GM12878 (cell line): ENCODE data around the gene TUBD1. TPM values are rescaled to one million over a fixed set of nuclear protein-coding genes. Genes with fewer than 3 reads are reported as not detected.

Experiments used
- ATAC-seq: fragments of 200-7000 bp; cut with Tn5 transposase; 3 replicates; pipeline ENCODE4 v1.9.1; 2020; ENCODE audit warnings: mild to moderate bottlenecking, moderate library complexity
- BruUV-seq: library from RNA; stranded (reverse); fragments of 400-500 nt; replicated peaks from 2 replicates; lab custom pipeline; 2021; lab: Mats Ljungman, UMichigan
- CTCF ChIA-PET: fragments of 300-600 bp; sonication (Branson Sonifier 250); formaldehyde crosslinking; extraction: SDS; loops from one replicate; lab custom pipeline; 2021; ENCODE audit warnings: inconsistent platforms; lab: Yijun Ruan, JAX
- POLR2A ChIA-PET: fragments of 350-600 bp; formaldehyde crosslinking; extraction: SDS; loops from one replicate; lab custom pipeline; 2021; ENCODE audit warnings: inconsistent platforms; lab: Charles Lee
- RAD21 ChIA-PET: fragments of 300-600 bp; sonication (Branson Sonifier 250); formaldehyde crosslinking; loops from one replicate; lab custom pipeline; 2023; ENCODE audit warnings: antibody characterized with exemption; ENCODE audit not compliant: unreplicated experiment; lab: Charles Lee
- SMC1A ChIA-PET: fragments of 300-600 bp; sonication (Branson Sonifier 250); formaldehyde crosslinking; loops from one replicate; lab custom pipeline; 2023; ENCODE audit not compliant: unreplicated experiment, uncharacterized antibody; lab: Charles Lee
- DNase-seq: peaks from one replicate; pipeline ENCODE4 v3.0.0-alpha.2; 2011; ENCODE audit warnings: low read depth, low spot score
- FAIRE-seq: peaks from 3 replicates; lab custom pipeline; 2011; peaks lifted over from hg19 to GRCh38; lab: Jason Lieb, UNC
- H2AFZ ChIP-seq: 2 replicates; pipeline ENCODE4 v1.6.0; 2011; ENCODE audit warnings: low read depth, low read length, control low read depth; ENCODE audit not compliant: control insufficient read depth
- H3K27ac ChIP-seq: 2 replicates; pipeline ENCODE4 v1.5.1; 2011; ENCODE audit warnings: control low read depth; ENCODE audit not compliant: control insufficient read depth, insufficient read depth
- H3K27me3 ChIP-seq, 2 experiments: replicated peaks in 1 of 2; 2 replicates each; pipeline versions ENCODE4 v1.6.0 to v1.6.1; 2011; ENCODE audit warnings: low read length in 1 of 2; ENCODE audit not compliant: control insufficient read depth in 2 of 2, insufficient read depth in 2 of 2
- H3K36me3 ChIP-seq, 2 experiments: 2 replicates each; pipeline ENCODE4 v1.5.1; 2011; ENCODE audit warnings: low read length in 1 of 2; ENCODE audit not compliant: control insufficient read depth in 2 of 2, insufficient read depth in 2 of 2
- H3K4me1 ChIP-seq: 2 replicates; pipeline ENCODE4 v1.6.1; 2011; ENCODE audit warnings: mild to moderate bottlenecking, low read length, moderate library complexity, mixed read lengths; ENCODE audit not compliant: control insufficient read depth, insufficient read depth
- H3K4me2 ChIP-seq: 2 replicates; pipeline ENCODE4 v1.6.0; 2011; ENCODE audit warnings: control low read depth; ENCODE audit not compliant: control insufficient read depth, insufficient read depth
- H3K4me3 ChIP-seq: fragments of 200-600 bp; sonication (generic); 2 replicates; pipeline ENCODE4 v1.5.1; 2016
- H3K79me2 ChIP-seq: 2 replicates; pipeline ENCODE4 v1.6.0; 2011; ENCODE audit warnings: low read length; ENCODE audit not compliant: control insufficient read depth, insufficient read depth
- H3K9ac ChIP-seq: 2 replicates; pipeline ENCODE4 v1.8.0; 2011; ENCODE audit warnings: low read length, control low read depth, mixed read lengths; ENCODE audit not compliant: control insufficient read depth, insufficient read depth
- H3K9me3 ChIP-seq: replicated peaks from 3 replicates; pipeline ENCODE4 v1.5.1; 2011; ENCODE audit warnings: mild to moderate bottlenecking, low read length; ENCODE audit not compliant: control insufficient read depth, insufficient read depth
- H4K20me1 ChIP-seq: 2 replicates; pipeline ENCODE4 v1.6.0; 2011; ENCODE audit not compliant: control insufficient read depth, insufficient read depth
- BHLHE40 ChIP-seq, 2 experiments: fragments of 450-650 bp in 1 of 2; IDR thresholded peaks; 2 replicates each; pipeline ENCODE4 v1.6.1; 2011 to 2017; ENCODE audit warnings: low read depth in 2 of 2, borderline replicate concordance in 1 of 2, improper control_type of control experiment in 1 of 2, low read length in 1 of 2, mild to moderate bottlenecking in 1 of 2
- CREB1 ChIP-seq: IDR thresholded peaks from 2 replicates; pipeline ENCODE4 v1.6.1; 2012; ENCODE audit warnings: low read depth, mild to moderate bottlenecking, inconsistent platforms
- EED ChIP-seq: sonication (generic); IDR thresholded peaks from 2 replicates; pipeline ENCODE4 v1.6.1; 2016; ENCODE audit warnings: antibody characterized with exemption, low read depth
- IKZF1 ChIP-seq: fragments of 450-650 bp; conservative IDR thresholded peaks from 2 replicates; pipeline ENCODE4 v1.6.1; 2017; ENCODE audit warnings: antibody characterized with exemption, mild to moderate bottlenecking
- NR2F1 ChIP-seq: fragments of 450-650 bp; conservative IDR thresholded peaks from 2 replicates; pipeline ENCODE4 v1.6.1; 2017; ENCODE audit warnings: mild to moderate bottlenecking
- POLR2AphosphoS5 ChIP-seq: IDR thresholded peaks from 2 replicates; pipeline ENCODE4 v1.6.1; 2011; ENCODE audit warnings: mild to moderate bottlenecking, low read length, inconsistent platforms
- SKIL ChIP-seq: fragments of 450-650 bp; IDR thresholded peaks from 2 replicates; pipeline ENCODE4 v1.6.1; 2017; ENCODE audit warnings: mild to moderate bottlenecking, low read depth, inconsistent platforms; ENCODE audit not compliant: poor library complexity, severe bottlenecking
- SP1 ChIP-seq: IDR thresholded peaks from one replicate; pipeline ENCODE4 v1.6.1; 2011; ENCODE audit warnings: low read depth, low read length
- TAF1 ChIP-seq: IDR thresholded peaks from 2 replicates; pipeline ENCODE4 v1.6.1; 2011; ENCODE audit warnings: mild to moderate bottlenecking, low read depth, low read length, borderline replicate concordance
- TCF7 ChIP-seq: IDR thresholded peaks from 2 replicates; pipeline ENCODE4 v1.6.1; 2014; ENCODE audit warnings: antibody characterized with exemption, borderline replicate concordance
- ZBTB4 ChIP-seq: fragments of 450-650 bp; formaldehyde crosslinking; IDR thresholded peaks from 2 replicates; pipeline ENCODE4 v1.4.0; 2022; ENCODE audit warnings: mild to moderate bottlenecking, moderate library complexity
- WGBS: methylation state at CpG from one replicate; pipeline ENCODE4 v1.1.6; 2016; ENCODE audit warnings: low lambda C conversion rate; ENCODE audit not compliant: insufficient replicate concordance, insufficient coverage; ENCODE audit errors: missing lambda C conversion rate; 5-methylcytosine and 5-hydroxymethylcytosine counted together
- in situ Hi-C: fragments of 300-500 bp; cut with MboI; formaldehyde crosslinking; loops from 9 replicates; pipeline ENCODE4 v1.14.3; 2018; ENCODE audit warnings: mixed read lengths
- intact Hi-C: fragments of 100-400 bp; cut with micrococcal nuclease; formaldehyde crosslinking; loops from one replicate; pipeline ENCODE4 v1.14.2; 2022; ENCODE audit not compliant: unreplicated experiment
- polyA plus RNA-seq, 11 experiments: library from polyadenylated mRNA; depleted of rRNA in 4 of 11; unstranded in 6 of 11; stranded (reverse) in 5 of 11; fragments of >200 nt; fragmentation: Nextera tagmentation in 4 of 11; fragmentation: Illumina TruSeq in 1 of 11; extraction: Ambion mirVana in 4 of 11; extraction: Trizol in 1 of 11; gene quantifications; 1 replicate in 1 of 11; 2 replicates in 10 of 11; pipeline versions ENCODE4 v1.2.1 to v1.2.3, GENCODE V29; 2011 to 2016; ENCODE audit warnings: inconsistent platforms in 2 of 11, missing spikeins in 2 of 11, low read depth in 1 of 11
- total RNA-seq, 4 experiments: library from RNA; depleted of rRNA in 3 of 4; stranded (reverse); fragments of >200 nt in 3 of 4; fragmentation: Illumina TruSeq in 1 of 4; extraction: Trizol in 1 of 4; gene quantifications; 2 replicates each; pipeline versions ENCODE4 v1.2.1 to v1.2.3, GENCODE V29; 2013 to 2021
- TF ChIP-seq, protein P1 (sequence below): IDR thresholded peaks from 2 replicates; pipeline ENCODE4 v1.6.1; 2011; ENCODE audit warnings: low read depth, mild to moderate bottlenecking, low read length, moderate library complexity, borderline replicate concordance; ENCODE audit errors: extremely low read depth
- TF ChIP-seq, protein P2 (sequence below): IDR thresholded peaks from 2 replicates; pipeline ENCODE4 v1.6.1; 2011; ENCODE audit warnings: mild to moderate bottlenecking, low read depth, low read length, moderate library complexity; ENCODE audit not compliant: insufficient replicate concordance
- TF ChIP-seq, protein P3 (sequence below): fragments of 450-650 bp; IDR thresholded peaks from 2 replicates; pipeline ENCODE4 v1.6.1; 2016; ENCODE audit warnings: mild to moderate bottlenecking

TUBD1 gene
- total and polyA plus RNA-seq, 10 of the 15 experiments (the other 5 are each of a cell fraction or from before 2014, with no cell fraction given): 5.3 to 10.8 (median 8.3) TPM

DNA sequence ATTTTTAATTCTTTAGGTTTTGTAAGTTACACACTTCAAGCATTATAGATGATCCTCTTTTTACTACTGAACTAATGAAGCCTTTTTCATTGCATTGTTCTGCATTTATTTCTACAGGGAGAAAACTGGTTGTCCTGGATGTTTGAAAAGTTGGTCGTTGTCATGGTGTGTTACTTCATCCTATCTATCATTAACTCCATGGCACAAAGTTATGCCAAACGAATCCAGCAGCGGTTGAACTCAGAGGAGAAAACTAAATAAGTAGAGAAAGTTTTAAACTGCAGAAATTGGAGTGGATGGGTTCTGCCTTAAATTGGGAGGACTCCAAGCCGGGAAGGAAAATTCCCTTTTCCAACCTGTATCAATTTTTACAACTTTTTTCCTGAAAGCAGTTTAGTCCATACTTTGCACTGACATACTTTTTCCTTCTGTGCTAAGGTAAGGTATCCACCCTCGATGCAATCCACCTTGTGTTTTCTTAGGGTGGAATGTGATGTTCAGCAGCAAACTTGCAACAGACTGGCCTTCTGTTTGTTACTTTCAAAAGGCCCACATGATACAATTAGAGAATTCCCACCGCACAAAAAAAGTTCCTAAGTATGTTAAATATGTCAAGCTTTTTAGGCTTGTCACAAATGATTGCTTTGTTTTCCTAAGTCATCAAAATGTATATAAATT lies 53.0 kb downstream of the TUBD1 start:
- no peaks in the 10 kb centered on the region; the same call in 2 of the 3 replicates for H3K9me3 ChIP-seq
- RAD21 ChIA-PET: interaction anchor here (0.8 to 7.9 kb wide), 12 partner anchors 8 to 86 kb away, joined by 4 to 130 read pairs (median 20); no protein-coding TSS in a partner anchor
- H3K4me2 ChIP-seq: peak overlapping the region; percentile 76
- peaks cover 58% of the 10 kb centered on the region for H3K79me2 ChIP-seq
- no TSS peak for BruUV-seq
- FAIRE-seq (no peak), DNase-seq (no peak), ATAC-seq (no peak)
- H3K36me3 ChIP-seq: peaks cover 2 to 7% of the 10 kb centered on the region in 2 experiments; a peak in 3 of 4 replicates
- WGBS: 0% methylated on average over 6 of the region's 6 CpGs
- CTCF ChIA-PET: interaction anchor here (1.1 to 3.7 kb wide), 9 partner anchors 9 to 87 kb away, joined by 3 to 41 read pairs (median 6); no protein-coding TSS in a partner anchor
- in situ Hi-C loops (loop anchor here (10.0 kb wide), 1 partner anchor 1505 kb away; no protein-coding TSS in a partner anchor), intact Hi-C loops (no loop called here)
- peak overlapping the region; percentile 100 for H3K9ac ChIP-seq
- SMC1A ChIA-PET: interaction anchor here (0.6 to 12.6 kb wide), 8 partner anchors 9 to 86 kb away, joined by 3 to 143 read pairs (median 6); no protein-coding TSS in a partner anchor
- no peak overlapping the region for H2AFZ ChIP-seq
- H4K20me1 ChIP-seq: no peaks in the 10 kb centered on the region
- H3K4me3 ChIP-seq: peak overlapping the region; percentile 91
- H3K4me1 ChIP-seq: peaks cover 34% of the 10 kb centered on the region
- no peaks in the 10 kb centered on the region for H3K27me3 ChIP-seq
- peak overlapping the region; percentile 97 for H3K27ac ChIP-seq
- POLR2A ChIA-PET: interaction anchor here (1.4 to 13.3 kb wide), 4 partner anchors 9 to 86 kb away, joined by 3 to 332 read pairs (median 42); no protein-coding TSS in a partner anchor
- TF ChIP-seq ZBTB4 (CRISPR knock-in tag): no peak
- no peak for TF ChIP-seq SKIL
- TF ChIP-seq BHLHE40 (IDR thresholded peaks at IDR 0.05; ENCODE audit: borderline replicate concordance in 1 of 2, low read depth in 2 of 2, low read length in 1 of 2): no peak
- TF ChIP-seq TAF1: no peak
- TF ChIP-seq TCF7: no peak
- no peak for TF ChIP-seq EED
- TF ChIP-seq, protein P1, sequence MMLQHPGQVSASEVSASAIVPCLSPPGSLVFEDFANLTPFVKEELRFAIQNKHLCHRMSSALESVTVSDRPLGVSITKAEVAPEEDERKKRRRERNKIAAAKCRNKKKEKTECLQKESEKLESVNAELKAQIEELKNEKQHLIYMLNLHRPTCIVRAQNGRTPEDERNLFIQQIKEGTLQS: no peak
- TF ChIP-seq IKZF1: peak; percentile 9; the same call in 1 of the 2 replicates
- peak; percentile 38 for TF ChIP-seq POLR2AphosphoS5
- TF ChIP-seq, protein P2, sequence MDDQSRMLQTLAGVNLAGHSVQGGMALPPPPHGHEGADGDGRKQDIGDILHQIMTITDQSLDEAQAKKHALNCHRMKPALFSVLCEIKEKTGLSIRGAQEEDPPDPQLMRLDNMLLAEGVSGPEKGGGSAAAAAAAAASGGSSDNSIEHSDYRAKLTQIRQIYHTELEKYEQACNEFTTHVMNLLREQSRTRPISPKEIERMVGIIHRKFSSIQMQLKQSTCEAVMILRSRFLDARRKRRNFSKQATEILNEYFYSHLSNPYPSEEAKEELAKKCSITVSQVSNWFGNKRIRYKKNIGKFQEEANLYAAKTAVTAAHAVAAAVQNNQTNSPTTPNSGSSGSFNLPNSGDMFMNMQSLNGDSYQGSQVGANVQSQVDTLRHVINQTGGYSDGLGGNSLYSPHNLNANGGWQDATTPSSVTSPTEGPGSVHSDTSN: no peak
- TF ChIP-seq CREB1: no peak
- TF ChIP-seq SP1: no peak
- TF ChIP-seq, protein P3, sequence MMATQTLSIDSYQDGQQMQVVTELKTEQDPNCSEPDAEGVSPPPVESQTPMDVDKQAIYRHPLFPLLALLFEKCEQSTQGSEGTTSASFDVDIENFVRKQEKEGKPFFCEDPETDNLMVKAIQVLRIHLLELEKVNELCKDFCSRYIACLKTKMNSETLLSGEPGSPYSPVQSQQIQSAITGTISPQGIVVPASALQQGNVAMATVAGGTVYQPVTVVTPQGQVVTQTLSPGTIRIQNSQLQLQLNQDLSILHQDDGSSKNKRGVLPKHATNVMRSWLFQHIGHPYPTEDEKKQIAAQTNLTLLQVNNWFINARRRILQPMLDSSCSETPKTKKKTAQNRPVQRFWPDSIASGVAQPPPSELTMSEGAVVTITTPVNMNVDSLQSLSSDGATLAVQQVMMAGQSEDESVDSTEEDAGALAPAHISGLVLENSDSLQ: no peak
- TF ChIP-seq NR2F1: no peak
